HG02885 (cell line): ENCODE measurements around the gene TLX2.
"Not testable (repeated sequence)": the region's sequence is repeated elsewhere in the genome, so short reads cannot be mapped to it uniquely, and the experiment has no call there.

ENCODE experiments used
- ATAC-seq: cut with Tn5 transposase; IDR thresholded peaks from one replicate; pipeline ENCODE4 v1.9.1; 2021; ENCODE audit warnings: mild to moderate bottlenecking; ENCODE audit not compliant: unreplicated experiment, poor library complexity

TLX2 gene

DNA sequence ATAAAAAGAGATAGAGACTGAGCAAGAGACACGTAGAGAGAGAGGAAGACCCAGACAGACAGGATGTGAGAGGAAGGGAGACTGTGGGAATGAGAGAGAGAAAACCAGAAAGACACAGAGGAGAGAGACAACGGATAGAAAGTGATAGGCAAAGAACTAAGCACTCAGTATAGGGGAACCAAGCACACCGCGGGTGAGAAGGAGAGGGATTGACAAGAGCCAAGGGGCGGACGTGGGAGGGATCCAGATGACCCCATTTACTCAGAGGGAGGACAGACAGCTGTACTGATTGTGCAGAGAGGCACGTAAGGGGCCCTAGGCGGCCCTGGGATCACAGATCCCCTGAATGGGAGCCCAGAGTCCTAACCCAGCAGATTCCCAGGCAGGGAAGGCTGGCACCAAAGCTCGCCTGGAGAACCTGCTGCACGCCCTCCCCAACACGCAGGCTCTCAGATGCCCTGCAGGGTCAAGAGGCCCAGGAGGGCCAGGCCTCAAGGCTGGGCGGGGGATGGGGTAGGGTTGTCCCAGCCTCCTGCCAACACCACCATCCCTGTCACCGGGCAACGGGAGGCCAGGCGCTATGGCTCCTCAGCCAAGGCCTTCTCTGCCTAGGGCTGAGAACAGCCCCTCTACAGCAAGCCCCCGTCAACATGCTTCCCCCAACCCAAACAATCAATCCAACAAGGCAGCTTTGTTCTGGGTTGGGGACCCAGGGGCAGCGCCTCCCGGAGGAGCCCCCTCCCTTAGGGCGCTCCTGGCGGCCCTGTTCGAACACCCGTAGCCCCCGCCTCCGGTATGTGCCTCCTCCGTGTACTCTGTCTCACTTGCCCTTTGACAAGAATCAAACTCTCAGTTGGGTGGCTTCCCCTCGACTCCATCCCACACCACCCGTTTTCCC, 38.9 kb downstream of the TLX2 start:
- no peak for ATAC-seq

DNA sequence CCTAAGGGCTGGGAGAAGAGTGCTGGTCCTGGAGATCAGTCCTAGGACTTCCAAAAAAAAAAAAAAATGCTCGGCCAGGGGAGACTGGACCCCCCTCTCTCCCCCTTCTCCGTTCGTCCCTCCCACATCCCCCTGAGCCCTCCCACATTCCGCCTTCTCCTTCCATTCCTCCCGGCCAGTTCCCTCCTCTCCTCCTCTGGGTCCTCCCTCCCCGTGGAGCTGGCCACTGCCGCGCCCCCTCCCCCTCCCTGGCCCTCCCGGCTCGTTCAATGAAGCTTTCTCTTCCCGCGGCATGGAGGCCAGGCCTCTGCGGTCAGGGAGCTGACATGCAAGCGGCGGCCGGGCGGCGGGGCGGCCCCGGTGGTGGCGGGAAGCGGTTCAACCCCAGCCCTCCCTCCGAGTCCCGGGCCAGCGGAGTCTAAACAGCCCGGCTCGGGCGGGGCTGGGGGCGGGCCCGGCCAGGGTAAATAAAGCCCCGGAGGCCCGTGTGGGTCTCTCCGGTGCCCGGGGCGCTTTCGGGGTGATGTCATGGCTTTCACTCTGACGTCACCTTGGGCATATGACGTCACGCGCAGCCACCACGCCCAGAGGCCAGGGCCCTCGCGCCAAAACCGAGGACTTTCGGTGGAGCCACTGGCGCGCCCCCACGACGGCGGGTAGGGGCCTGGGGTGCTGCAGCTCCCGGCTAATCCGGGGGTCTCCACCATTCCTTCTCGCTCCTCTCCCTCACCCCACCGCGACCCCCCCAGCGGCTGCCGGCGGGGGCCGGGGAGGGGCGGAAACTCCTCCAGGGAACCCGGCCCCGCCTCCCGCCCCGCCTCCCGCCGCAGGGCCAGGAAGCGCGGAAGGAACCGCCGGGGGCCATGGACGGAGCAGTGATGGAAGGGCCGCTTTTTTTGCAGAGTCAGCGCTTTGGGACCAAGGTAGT, 39.9 kb downstream of the TLX2 start, which contains the start of the genes DOK1 and LOXL3:
TSS of gene DOK1 (plus strand) at position 829 of the 928 bp plus-strand sequence. CDS start at position 864, 35 bp downstream.
TSS of gene LOXL3 (minus strand) at position 51 of the 928 bp plus-strand sequence. CDS start 1,308 bp downstream, outside the sequence.
- peak; percentile 58 for ATAC-seq

DNA sequence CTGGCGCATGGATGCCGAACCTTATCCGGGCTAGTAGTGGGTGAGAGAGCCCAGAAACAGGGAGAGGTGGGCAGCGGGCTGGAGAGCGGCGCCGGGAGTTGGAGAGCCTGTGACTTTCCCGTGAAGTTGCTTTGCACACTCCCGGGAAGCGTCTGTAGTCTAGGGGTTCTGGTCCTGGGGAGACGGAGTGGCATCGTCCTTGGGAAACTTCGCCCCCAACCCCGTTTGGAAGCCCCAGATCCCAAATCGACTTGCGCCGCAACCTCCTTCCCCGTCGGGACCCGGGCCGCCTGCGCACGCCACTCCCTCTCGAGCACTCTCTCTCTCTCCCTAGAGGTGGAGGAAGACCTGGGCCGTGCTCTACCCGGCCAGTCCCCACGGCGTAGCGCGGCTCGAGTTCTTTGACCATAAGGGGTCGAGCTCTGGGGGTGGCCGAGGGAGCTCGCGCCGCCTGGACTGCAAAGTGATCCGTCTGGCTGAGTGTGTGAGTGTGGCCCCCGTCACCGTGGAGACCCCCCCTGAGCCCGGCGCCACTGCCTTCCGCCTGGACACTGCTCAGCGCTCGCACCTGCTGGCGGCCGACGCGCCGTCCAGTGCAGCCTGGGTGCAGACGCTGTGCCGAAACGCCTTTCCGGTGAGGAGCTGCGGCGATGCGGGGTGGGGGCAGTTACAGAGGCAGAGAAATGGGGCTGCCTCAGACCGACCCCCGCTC, 40.7 kb downstream of the TLX2 start:
- ATAC-seq: peak; percentile 39

GRCh38 chr2:74555610-74556103, 41.4 kb downstream of the TLX2 start:
- ATAC-seq: no peak

DNA sequence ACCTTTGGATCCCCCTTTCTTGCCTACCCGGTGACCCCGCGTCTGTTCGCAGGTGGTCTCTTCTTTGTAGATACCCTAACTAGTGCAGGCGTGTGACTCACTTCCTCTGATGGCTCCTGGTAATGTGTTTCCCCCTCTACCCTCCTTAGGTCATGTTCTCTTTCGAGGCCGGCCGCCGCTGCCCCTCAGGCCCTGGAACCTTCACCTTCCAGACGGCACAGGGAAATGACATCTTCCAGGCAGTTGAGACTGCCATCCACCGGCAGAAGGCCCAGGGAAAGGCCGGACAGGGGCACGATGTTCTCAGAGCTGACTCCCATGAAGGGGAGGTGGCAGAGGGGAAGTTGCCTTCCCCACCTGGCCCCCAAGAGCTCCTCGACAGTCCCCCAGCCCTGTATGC, 41.9 kb downstream of the TLX2 start:
- no peak for ATAC-seq

GRCh38 chr2:74556831-74557370, 42.7 kb downstream of the TLX2 start:
- ATAC-seq: no peak

DNA sequence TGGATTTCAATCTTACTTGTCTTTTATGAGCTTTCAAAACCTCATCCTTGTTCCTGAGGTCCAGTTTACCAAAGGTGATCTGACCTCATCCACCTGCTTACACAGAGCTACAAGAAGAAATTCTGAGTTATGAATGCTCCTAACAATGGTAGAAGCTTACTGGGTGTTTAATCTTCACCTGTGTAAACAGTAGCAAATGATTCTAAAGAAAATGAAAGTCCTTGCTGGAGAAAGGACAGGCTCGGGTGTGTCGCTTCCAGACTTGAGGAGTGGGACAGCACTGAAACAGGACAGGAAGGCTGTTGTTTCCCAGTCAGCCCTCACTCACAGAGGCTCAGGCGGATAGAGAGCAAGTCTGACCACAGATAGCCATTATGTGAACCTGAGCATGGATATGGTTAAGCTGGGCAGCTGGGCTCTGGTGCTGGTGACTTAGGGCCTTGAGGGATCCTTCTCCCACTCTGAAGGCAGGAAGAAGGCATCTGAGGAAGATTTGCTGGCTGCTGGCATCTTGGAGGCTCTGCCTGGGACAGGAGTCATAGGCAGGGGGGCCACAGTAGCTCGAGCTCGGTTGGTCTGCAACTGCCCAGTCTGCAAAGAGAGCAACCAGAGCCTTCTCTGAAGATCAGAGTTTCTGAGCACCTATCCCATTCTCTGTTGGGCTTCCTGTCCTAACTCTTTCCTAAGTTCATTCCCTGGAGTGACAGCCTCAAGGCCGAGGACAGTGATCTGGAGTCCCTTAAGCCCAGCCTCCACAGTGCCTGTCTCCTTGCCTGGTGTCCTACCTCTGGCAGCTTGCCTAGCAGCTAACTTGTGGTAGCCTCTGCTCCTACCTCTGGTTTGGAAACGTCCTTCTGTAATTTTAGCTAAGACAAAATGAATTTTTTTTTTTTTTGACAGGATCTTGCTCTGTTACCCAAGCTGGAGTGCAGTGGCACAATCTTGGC, 44.3 kb downstream of the TLX2 start:
- no peak for ATAC-seq

- no peak for ATAC-seq
Measured at GRCh38 chr2:74559912-74560311, 45.7 kb downstream of the TLX2 start.

- no peak for ATAC-seq
Measured at GRCh38 chr2:74560591-74560990, 46.3 kb downstream of the TLX2 start.

GRCh38 chr2:74561022-74561421, 46.8 kb downstream of the TLX2 start:
- ATAC-seq: not testable (repeated sequence)

GRCh38 chr2:74562126-74562775, 48.0 kb downstream of the TLX2 start:
- no peak for ATAC-seq

- ATAC-seq: no peak
Measured at GRCh38 chr2:74564222-74564621, 50.0 kb downstream of the TLX2 start.

DNA sequence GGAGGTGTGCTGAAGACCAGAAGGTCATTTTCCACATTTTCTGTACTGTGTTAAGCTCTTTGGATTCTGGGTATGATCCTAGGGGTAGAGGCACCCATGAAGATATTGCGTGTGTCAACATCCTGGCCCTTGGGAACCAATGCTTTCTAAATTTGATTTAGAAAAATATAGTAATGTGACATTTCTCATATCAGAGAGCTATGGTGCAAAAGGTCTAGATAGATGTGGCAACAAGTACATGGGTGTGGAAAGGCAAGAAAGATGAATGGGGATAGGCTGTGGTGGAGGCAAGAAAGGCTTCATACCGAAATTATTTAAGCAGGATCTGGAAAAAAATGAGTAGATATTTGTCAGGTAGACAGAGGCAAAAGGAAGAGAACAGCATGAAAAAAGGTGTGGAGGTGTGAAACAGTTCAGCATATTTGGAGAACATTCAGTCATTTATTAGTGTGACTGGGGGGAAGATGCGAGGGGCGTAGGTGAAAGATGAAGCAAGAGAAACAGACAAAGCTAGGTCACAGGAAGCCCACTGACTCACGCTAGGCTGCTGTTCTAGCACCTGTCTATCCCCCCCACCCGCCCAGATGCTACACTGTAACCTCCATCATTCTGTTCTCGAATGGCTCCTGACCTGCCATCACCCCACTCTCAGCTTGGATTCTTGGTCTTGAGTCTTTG, 52.0 kb downstream of the TLX2 start:
- no peak for ATAC-seq

DNA sequence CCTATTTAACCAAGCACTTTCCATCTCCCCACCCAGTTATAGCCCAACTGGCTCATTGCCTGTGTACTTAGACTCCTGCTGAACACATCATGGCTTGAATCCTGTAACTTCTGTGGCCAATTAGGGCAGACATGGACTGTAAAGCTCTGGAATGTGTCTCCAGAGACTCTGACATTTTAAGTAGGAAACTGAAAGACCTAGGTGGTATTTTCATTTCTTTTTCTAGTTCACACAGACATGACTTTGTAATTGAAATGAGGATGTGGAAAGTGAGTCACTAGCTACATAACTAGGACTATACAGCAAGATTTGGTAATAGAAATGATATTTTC, 52.5 kb downstream of the TLX2 start:
- ATAC-seq: no peak
